GM19372 (cell line): ENCODE results near the gene TBX15.

Source experiments
- ATAC-seq: cut with Tn5 transposase; IDR thresholded peaks from one replicate; pipeline ENCODE4 v1.9.1; 2021; ENCODE audit warnings: mild to moderate bottlenecking, low read depth, moderate library complexity; ENCODE audit not compliant: unreplicated experiment

The TBX15 gene

GRCh38 chr1:118900643-118901440 is 87.3 kb downstream of the TBX15 start:
- no peak for ATAC-seq

GRCh38 chr1:118899340-118899739 is 88.8 kb downstream of the TBX15 start:
- ATAC-seq, result no peak

- ATAC-seq, result no peak
Observed at GRCh38 chr1:118898712-118899111, 89.4 kb downstream of the TBX15 start.

- ATAC-seq, result no peak
Observed at GRCh38 chr1:118896416-118896815, 91.7 kb downstream of the TBX15 start.

- ATAC-seq, result no peak
Observed at GRCh38 chr1:118894836-118895235, 93.3 kb downstream of the TBX15 start.

- ATAC-seq, result no peak
Observed at GRCh38 chr1:118890851-118891384, 97.2 kb downstream of the TBX15 start.

- ATAC-seq, result no peak
Observed at GRCh38 chr1:118884946-118885345, 103.2 kb downstream of the TBX15 start.

- ATAC-seq, result no peak
Observed at GRCh38 chr1:118881751-118882150, 106.4 kb downstream of the TBX15 start.

GRCh38 chr1:118878661-118879060 is 109.5 kb downstream of the TBX15 start:
- ATAC-seq, result no peak

GRCh38 chr1:118877668-118878396 is 110.3 kb downstream of the TBX15 start:
- no peak for ATAC-seq

GRCh38 chr1:118871582-118872171 is 116.5 kb downstream of the TBX15 start:
- ATAC-seq, result no peak

GRCh38 chr1:118868387-118868786 is 119.8 kb downstream of the TBX15 start:
- no peak for ATAC-seq

- no peak for ATAC-seq
Observed at GRCh38 chr1:118866330-118866729, 121.8 kb downstream of the TBX15 start.

GRCh38 chr1:118863688-118864087 is 124.5 kb downstream of the TBX15 start:
- no peak for ATAC-seq

GRCh38 chr1:118862755-118863154 is 125.4 kb downstream of the TBX15 start:
- no peak for ATAC-seq

GRCh38 chr1:118861216-118861615 is 126.9 kb downstream of the TBX15 start:
- no peak for ATAC-seq

- no peak for ATAC-seq
Observed at GRCh38 chr1:118859999-118860398, 128.1 kb downstream of the TBX15 start.

- no peak for ATAC-seq
Observed at GRCh38 chr1:118846443-118846842, 141.7 kb downstream of the TBX15 start.

- ATAC-seq, result no peak
Observed at GRCh38 chr1:118842452-118843201, 145.5 kb downstream of the TBX15 start.

- no peak for ATAC-seq
Observed at GRCh38 chr1:118841521-118841920, 146.6 kb downstream of the TBX15 start.
